Measurements from ENCODE around the gene UBE4A. TPM values are rescaled to one million over a fixed set of nuclear protein-coding genes. Genes with fewer than 3 reads are reported as not detected.

The UBE4A gene
- polyA plus RNA-seq, 1 of the 3 experiments (the other 2 are of a cell fraction) = 7.7 TPM

DNA sequence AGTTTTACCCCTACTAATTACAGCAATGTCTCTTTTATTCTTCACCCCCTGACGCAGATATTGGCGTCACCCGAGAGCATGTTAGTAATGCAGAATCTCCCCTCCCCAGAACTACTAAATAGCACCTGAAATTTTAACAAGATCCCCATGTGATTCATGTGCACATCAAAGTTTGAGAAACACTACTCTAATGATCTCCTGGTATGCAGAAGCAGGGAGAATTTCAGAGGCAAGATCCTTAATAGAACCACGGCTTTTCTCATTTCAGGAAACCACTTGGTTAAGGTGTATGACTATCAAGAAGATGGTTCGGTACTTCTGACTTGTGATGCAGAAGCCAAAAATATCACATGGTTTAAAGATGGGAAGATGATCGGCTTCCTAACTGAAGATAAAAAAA, 9.9 kb upstream of the UBE4A start:
- DNase-seq = no peak
- ChIA-PET POLR2A (no interaction called here), CTCF (interaction anchor here (5.6 kb wide), 1 partner anchor 151 kb away, joined by 34 read pairs; no protein-coding TSS in a partner anchor)
- Histone ChIP-seq H3K79me2 (ENCODE audit: insufficient read depth) (no peaks in the 10 kb centered on the region), H3K4me3 (ENCODE audit: low read depth in 2 of 2, low read length in 1 of 2) (no peak overlapping the region), H4K20me1 (ENCODE audit: insufficient read depth) (no peaks in the 10 kb centered on the region), H3K27me3 (ENCODE audit: insufficient read depth) (peaks cover 52% of the 10 kb centered on the region; the same call in 1 of the 2 replicates), H3K4me1 (ENCODE audit: control insufficient read depth in 1 of 2, insufficient read depth in 2 of 2, low read depth in 1 of 2, low read length in 1 of 2) (no peaks in the 10 kb centered on the region; a peak in 1 of 4 replicates), H3K4me2 (no peak overlapping the region), H3K9me3 (no peaks in the 10 kb centered on the region), H3K36me3 (replicated peaks in 1 of 2; ENCODE audit: control insufficient read depth in 1 of 2, insufficient read depth in 2 of 2, low read length in 1 of 2) (no peaks in the 10 kb centered on the region), H3K9me2 (no peaks in the 10 kb centered on the region), H3F3A (replicated peaks; ENCODE audit: insufficient read depth) (peaks cover 3% of the 10 kb centered on the region), H3K27ac (ENCODE audit: low read depth in 2 of 2, low read length in 1 of 2) (no peak overlapping the region), H3K9ac (no peak overlapping the region), H2AFZ (ENCODE audit: low read depth) (no peak overlapping the region)
- TF ChIP-seq ZBTB33 (IDR thresholded peaks at IDR 0.05; ENCODE audit: borderline replicate concordance, low read depth) = no peak
- TF ChIP-seq TAF1 (IDR thresholded peaks at IDR 0.05; ENCODE audit: borderline replicate concordance, low read depth, low read length) = no peak
- TF ChIP-seq NRF1 (IDR thresholded peaks at IDR 0.05; ENCODE audit: low read depth, low read length) = no peak
- no peak for TF ChIP-seq CTCF (IDR thresholded peaks at IDR 0.05)
- TF ChIP-seq SIN3A (IDR thresholded peaks at IDR 0.05; ENCODE audit: borderline replicate concordance, low read depth, low read length) = no peak
- TF ChIP-seq FOSL2 (IDR thresholded peaks at IDR 0.05; ENCODE audit: borderline replicate concordance, low read depth) = no peak
- WGBS (ENCODE audit: low lambda C conversion rate) = 12% methylated on average over 6 of the region's 6 CpGs

GRCh38 chr11:118353084-118353710, 6.2 kb upstream of the UBE4A start:
- 3% methylated on average over 6 of the region's 6 CpGs for WGBS (ENCODE audit: low lambda C conversion rate)
- peak; percentile 20 for DNase-seq
- H3F3A ChIP-seq (replicated peaks; ENCODE audit: insufficient read depth) = peaks cover 7% of the 10 kb centered on the region
- no peaks in the 10 kb centered on the region for H4K20me1 ChIP-seq (ENCODE audit: insufficient read depth)
- H3K4me2 ChIP-seq = no peak overlapping the region
- ChIA-PET CTCF (interaction anchor here (0.6 to 5.6 kb wide), 22 partner anchors 10 to 219 kb away, joined by 3 to 34 read pairs (median 3); no protein-coding TSS in a partner anchor), POLR2A (no interaction called here)
- H3K79me2 ChIP-seq (ENCODE audit: insufficient read depth) = no peaks in the 10 kb centered on the region
- H2AFZ ChIP-seq (ENCODE audit: low read depth) = no peak overlapping the region
- H3K27me3 ChIP-seq (ENCODE audit: insufficient read depth) = peaks cover 39% of the 10 kb centered on the region; the same call in 1 of the 2 replicates
- H3K9me2 ChIP-seq = no peaks in the 10 kb centered on the region
- no peaks in the 10 kb centered on the region; a peak in 1 of 4 replicates for H3K4me1 ChIP-seq (ENCODE audit: control insufficient read depth in 1 of 2, insufficient read depth in 2 of 2, low read depth in 1 of 2, low read length in 1 of 2)
- H3K4me3 ChIP-seq (ENCODE audit: low read depth in 2 of 2, low read length in 1 of 2) = peak overlapping the region in 1 of 2 experiments; percentile 25; a peak in 1 of 4 replicates
- H3K9ac ChIP-seq = no peak overlapping the region
- TF ChIP-seq CTCF (IDR thresholded peaks at IDR 0.05) (peak; percentile 81), SMC3 (IDR thresholded peaks at IDR 0.05; ENCODE audit: low read depth, low read length) (peak; percentile 44), RAD21 (IDR thresholded peaks at IDR 0.05; ENCODE audit: low read length) (peak; percentile 56), EP300 (IDR thresholded peaks at IDR 0.05; ENCODE audit: borderline replicate concordance in 1 of 2, low read depth in 1 of 2, low read length in 1 of 2) (no peak)
- H3K36me3 ChIP-seq (replicated peaks in 1 of 2; ENCODE audit: control insufficient read depth in 1 of 2, insufficient read depth in 2 of 2, low read length in 1 of 2) = no peaks in the 10 kb centered on the region
- H3K27ac ChIP-seq (ENCODE audit: low read depth in 2 of 2, low read length in 1 of 2) = no peak overlapping the region
- H3K9me3 ChIP-seq = no peaks in the 10 kb centered on the region

Data from SK-N-SH (cell line).